HG03521 (cell line): ENCODE measurements around the gene ARPC5.
"Not testable (repeated sequence)": the region's sequence is repeated elsewhere in the genome, so short reads cannot be mapped to it uniquely, and the experiment has no call there.

ENCODE experiments used
- ATAC-seq: cut with Tn5 transposase; IDR thresholded peaks from one replicate; pipeline ENCODE4 v1.9.1; 2021; ENCODE audit warnings: mild to moderate bottlenecking, moderate library complexity; ENCODE audit not compliant: unreplicated experiment

Gene ARPC5

GRCh38 chr1:183635606-183636333, at the start of gene ARPC5:
Gene ARPC5, minus strand, starts transcription at chr1:183635783. Its CDS starts 124 bp downstream, at chr1:183635659.
- peak; percentile 86 for ATAC-seq

GRCh38 chr1:183685112-183685713, 49.6 kb upstream of the ARPC5 start:
- no peak for ATAC-seq

- not testable (repeated sequence) for ATAC-seq
Measured at GRCh38 chr1:183679363-183679762, 43.8 kb upstream of the ARPC5 start.

GRCh38 chr1:183678819-183679218, 43.2 kb upstream of the ARPC5 start:
- ATAC-seq, result no peak

GRCh38 chr1:183676586-183677189, 41.1 kb upstream of the ARPC5 start:
- no peak for ATAC-seq

- no peak for ATAC-seq
Measured at GRCh38 chr1:183675883-183676585, 40.5 kb upstream of the ARPC5 start.

GRCh38 chr1:183675381-183675780, 39.8 kb upstream of the ARPC5 start:
- no peak for ATAC-seq

GRCh38 chr1:183674886-183675285, 39.3 kb upstream of the ARPC5 start:
- ATAC-seq, result no peak

GRCh38 chr1:183674339-183674738, 38.8 kb upstream of the ARPC5 start:
- ATAC-seq, result no peak

- ATAC-seq, result no peak
Measured at GRCh38 chr1:183673605-183674323, 38.2 kb upstream of the ARPC5 start.

GRCh38 chr1:183670169-183670568, 34.6 kb upstream of the ARPC5 start:
- no peak for ATAC-seq

GRCh38 chr1:183656355-183656754, 20.8 kb upstream of the ARPC5 start:
- ATAC-seq, result no peak

- peak; percentile 59 for ATAC-seq
Measured at GRCh38 chr1:183655562-183656075, 20.0 kb upstream of the ARPC5 start.

- ATAC-seq, result no peak
Measured at GRCh38 chr1:183654706-183655105, 19.1 kb upstream of the ARPC5 start.

- ATAC-seq, result no peak
Measured at GRCh38 chr1:183653876-183654451, 18.4 kb upstream of the ARPC5 start.

- no peak for ATAC-seq
Measured at GRCh38 chr1:183653462-183653794, 17.8 kb upstream of the ARPC5 start.

- no peak for ATAC-seq
Measured at GRCh38 chr1:183652547-183653461, 17.2 kb upstream of the ARPC5 start, which contains the start of gene APOBEC4. Gene APOBEC4, minus strand, starts transcription at chr1:183653316. Its CDS starts 4,535 bp downstream, at chr1:183648781.

- no peak for ATAC-seq
Measured at GRCh38 chr1:183652107-183652506, 16.5 kb upstream of the ARPC5 start.

GRCh38 chr1:183651612-183652011, 16.0 kb upstream of the ARPC5 start:
- no peak for ATAC-seq
